K562 (cell line): ENCODE results near the gene IL25. TPM values are rescaled to one million over a fixed set of nuclear protein-coding genes. Genes with fewer than 3 reads are reported as not detected.
A peak's percentile ranks its signal among the peaks of the same experiment; 100 is the strongest.
"Not testable (repeated sequence)": the region's sequence is repeated elsewhere in the genome, so short reads cannot be mapped to it uniquely, and the experiment has no call there.

Source experiments
- ATAC-seq: fragments of 200-7000 bp; cut with Tn5 transposase; 3 replicates; pipeline ENCODE4 v1.9.1; 2020; ENCODE audit warnings: moderate library complexity
- BruUV-seq: library from RNA; stranded (reverse); fragments of 400-500 nt; replicated peaks from 2 replicates; lab custom pipeline; 2021; lab: Mats Ljungman, UMichigan
- CTCF ChIA-PET: fragments of 300-600 bp; formaldehyde crosslinking; extraction: SDS; loops from one replicate; lab custom pipeline; 2021; ENCODE audit warnings: low intra/inter-chr PET ratio; lab: Yijun Ruan, JAX
- POLR2A ChIA-PET: fragments of 300-600, 350-650 bp; sonication (Branson Sonifier 250); formaldehyde crosslinking; extraction: SDS; loops from one replicate; lab custom pipeline; 2021; ENCODE audit warnings: antibody characterized with exemption, inconsistent platforms; lab: Yijun Ruan, JAX
- DNase-seq, 4 experiments: peaks; one replicate each; pipeline versions ENCODE4 v3.0.0 to v3.0.0-alpha.2; 2011 to 2018; ENCODE audit warnings: low spot score in 3 of 4, mixed read lengths in 3 of 4; ENCODE audit errors: extremely low read depth in 1 of 4
- FAIRE-seq: peaks from 2 replicates; lab custom pipeline; 2011; peaks lifted over from hg19 to GRCh38; lab: Jason Lieb, UNC
- H2AFZ ChIP-seq: 2 replicates; pipeline ENCODE4 v1.6.0; 2011; ENCODE audit warnings: low read depth, low read length, control low read depth, inconsistent platforms
- H3K27ac ChIP-seq: fragments of 200-600 bp; 3 replicates; pipeline ENCODE4 v1.8.0; 2011; ENCODE audit warnings: low read depth, mild to moderate bottlenecking, control low read depth, inconsistent platforms, low read length, moderate library complexity, mixed read lengths; ENCODE audit errors: extremely low read depth
- H3K27me3 ChIP-seq, 2 experiments: fragments of 300-600 bp in 1 of 2; 2 replicates in 1 of 2; 3 replicates in 1 of 2; pipeline versions ENCODE4 v1.6.0 to v1.8.0; 2011; ENCODE audit warnings: inconsistent platforms in 2 of 2, low read length in 2 of 2, mild to moderate bottlenecking in 1 of 2, mixed read lengths in 1 of 2, moderate library complexity in 1 of 2; ENCODE audit not compliant: control insufficient read depth in 2 of 2, insufficient read depth in 2 of 2
- H3K36me3 ChIP-seq: fragments of 300-600 bp; 3 replicates; pipeline ENCODE4 v1.8.0; 2011; ENCODE audit warnings: mild to moderate bottlenecking, low read length, inconsistent platforms; ENCODE audit not compliant: control insufficient read depth, insufficient read depth
- H3K4me1 ChIP-seq, 2 experiments: fragments of 200-600 bp in 1 of 2; replicated peaks in 1 of 2; 2 replicates in 1 of 2; 3 replicates in 1 of 2; pipeline versions ENCODE4 v1.5.1 to v1.8.0; 2011; ENCODE audit warnings: inconsistent platforms in 2 of 2, low read length in 2 of 2, mild to moderate bottlenecking in 1 of 2, mixed read lengths in 1 of 2, moderate library complexity in 1 of 2; ENCODE audit not compliant: control insufficient read depth in 2 of 2, insufficient read depth in 2 of 2
- H3K4me2 ChIP-seq: 2 replicates; pipeline ENCODE4 v1.6.1; 2011; ENCODE audit warnings: low read length, control low read depth, inconsistent platforms, mixed read lengths; ENCODE audit not compliant: insufficient read depth
- H3K4me3 ChIP-seq: fragments of 200-600 bp; sonication (generic), shearing (Covaris generic); 2 replicates; pipeline ENCODE4 v1.5.1; 2016; ENCODE audit warnings: control low read depth, inconsistent platforms
- H3K79me2 ChIP-seq: fragments of 200-600 bp; 3 replicates; pipeline ENCODE4 v1.8.0; 2011; ENCODE audit warnings: low read length, inconsistent platforms; ENCODE audit not compliant: control insufficient read depth, insufficient read depth
- H3K9ac ChIP-seq, 2 experiments: 2 replicates each; pipeline versions ENCODE4 v1.6.0 to v1.6.1; 2011; ENCODE audit warnings: low read depth in 2 of 2, low read length in 2 of 2, control low read depth in 1 of 2, inconsistent platforms in 1 of 2, mild to moderate bottlenecking in 1 of 2, mixed read lengths in 1 of 2; ENCODE audit not compliant: insufficient read depth in 1 of 2
- H3K9me1 ChIP-seq: one replicate; pipeline ENCODE4 v1.6.0; 2011; ENCODE audit warnings: inconsistent platforms, mild to moderate bottlenecking, low read length, moderate library complexity; ENCODE audit not compliant: control insufficient read depth, insufficient read depth
- H3K9me3 ChIP-seq: replicated peaks from 2 replicates; pipeline ENCODE4 v1.5.1; 2011; ENCODE audit warnings: low read depth, low read length, inconsistent platforms; ENCODE audit not compliant: control insufficient read depth, insufficient read depth
- H4K20me1 ChIP-seq: replicated peaks from 2 replicates; pipeline ENCODE4 v1.6.1; 2011; ENCODE audit warnings: low read length, inconsistent platforms, mixed read lengths; ENCODE audit not compliant: control insufficient read depth, insufficient read depth
- ATF1 ChIP-seq, 2 experiments: fragments of 450-650 bp in 1 of 2; IDR thresholded peaks; 2 replicates each; pipeline ENCODE4 v1.6.1; 2016; ENCODE audit warnings: missing compliant biosample characterization in 1 of 2, missing genetic modification characterization in 1 of 2
- ATF3 ChIP-seq, 2 experiments: fragments of 450-650 bp in 1 of 2; sonication (generic) in 1 of 2; formaldehyde crosslinking in 1 of 2; IDR thresholded peaks in 1 of 2; conservative IDR thresholded peaks in 1 of 2; 2 replicates each; pipeline versions ENCODE4 v1.6.1 to v1.8.1; 2016 to 2023; ENCODE audit warnings: mild to moderate bottlenecking in 2 of 2, moderate library complexity in 2 of 2, inconsistent platforms in 1 of 2, missing genetic modification reagents in 1 of 2
- ATF7 ChIP-seq: fragments of 450-650 bp; IDR thresholded peaks from 2 replicates; pipeline ENCODE4 v1.7.1; 2014; ENCODE audit warnings: mild to moderate bottlenecking, moderate library complexity
- JUNB ChIP-seq: fragments of 450-650 bp; formaldehyde crosslinking; conservative IDR thresholded peaks from 2 replicates; pipeline ENCODE4 v1.4.0; 2020; ENCODE audit warnings: mild to moderate bottlenecking
- MGA ChIP-seq: fragments of 450-650 bp; IDR thresholded peaks from 2 replicates; pipeline ENCODE4 v1.6.1; 2016; ENCODE audit warnings: mild to moderate bottlenecking, moderate library complexity
- WGBS: fragments of 100-300 bp; shearing (Covaris generic); methylation state at CpG from one replicate; pipeline ENCODE4 v1.1.6; 2016; ENCODE audit warnings: low coverage, mixed read lengths; ENCODE audit not compliant: insufficient coverage; ENCODE audit errors: missing lambda C conversion rate; 5-methylcytosine and 5-hydroxymethylcytosine counted together
- in situ Hi-C: fragments of 300-500 bp; cut with MboI; formaldehyde crosslinking; loops from 4 replicates; pipeline ENCODE4 v1.15.0; 2018; ENCODE audit warnings: inconsistent platforms, mixed read lengths
- intact Hi-C: fragments of 100-400 bp; cut with micrococcal nuclease; formaldehyde crosslinking; loops from 2 replicates; pipeline ENCODE4 v1.14.2; 2022
- polyA plus RNA-seq, 8 experiments: library from polyadenylated mRNA; depleted of rRNA in 4 of 8; stranded (reverse) in 5 of 8; unstranded in 3 of 8; fragments of >200 nt; fragmentation: Nextera tagmentation in 2 of 8; fragmentation: Illumina TruSeq in 1 of 8; extraction: Ambion mirVana in 2 of 8; extraction: Trizol in 1 of 8; gene quantifications; 2 replicates each; pipeline versions ENCODE4 v1.2.1 to v1.2.3, GENCODE V29; 2011 to 2014; ENCODE audit warnings: inconsistent platforms in 1 of 8, missing spikeins in 1 of 8
- total RNA-seq, 7 experiments: library from RNA; depleted of rRNA in 6 of 7; stranded (reverse); fragments of >200 nt in 6 of 7; fragmentation: Illumina TruSeq in 2 of 7; extraction: Trizol in 2 of 7; gene quantifications; 2 replicates each; pipeline versions ENCODE4 v1.2.1 to v1.2.3, GENCODE V29; 2011 to 2021; ENCODE audit warnings: low replicate concordance in 1 of 7

IL25 gene
- total and polyA plus RNA-seq, 9 of the 15 experiments (the other 6 are each of a cell fraction or from before 2014, with no cell fraction given), result not detected

- POLR2A ChIA-PET; H3K9me3 ChIP-seq; H3K4me3 ChIP-seq; CTCF ChIA-PET; BruUV-seq; H3K4me1 ChIP-seq; H4K20me1 ChIP-seq; H3K27ac ChIP-seq; intact Hi-C loops; H3K9ac ChIP-seq; in situ Hi-C loops; DNase-seq; H3K36me3 ChIP-seq; H3K4me2 ChIP-seq; FAIRE-seq; H3K79me2 ChIP-seq; H2AFZ ChIP-seq; H3K9me1 ChIP-seq; TF ChIP-seq ATF3 (CRISPR knock-in tag; conservative IDR thresholded peaks at IDR 0.05); ATF1 (CRISPR knock-in tag; IDR thresholded peaks at IDR 0.05): not testable (repeated sequence)
- peak; percentile 55; the same call in 1 of the 2 replicates for TF ChIP-seq JUNB
- TF ChIP-seq ATF3 (IDR thresholded peaks at IDR 0.05), result peak; percentile 94
- TF ChIP-seq ATF7, result peak; percentile 93
- 0 out of 2 replicates have a peak, but pooled peaks have one; percentile 33 for TF ChIP-seq MGA
- TF ChIP-seq ATF1 (tag; IDR thresholded peaks at IDR 0.05), result peak; percentile 30; the same call in 1 of the 2 replicates
- no CpG with 5 or more reads among the region's 17 CpGs for WGBS
- H3K27me3 ChIP-seq, result peaks cover 21 to 63% of the 10 kb centered on the region in 2 experiments; a peak in 4 of 5 replicates
- ATAC-seq, result peak; percentile 48; the same call in 2 of the 3 replicates
These were observed 47.0 kb downstream of the IL25 start for GRCh38 chr14:23419646-23420045.
